Non-pigmented ciliary epithelial cell (primary cell): ENCODE results near the gene CFAP92.

Source experiments
- DNase-seq: peaks from one replicate; pipeline ENCODE4 v3.0.0-alpha.2; 2010; ENCODE audit warnings: low read depth

Gene CFAP92, protein sequence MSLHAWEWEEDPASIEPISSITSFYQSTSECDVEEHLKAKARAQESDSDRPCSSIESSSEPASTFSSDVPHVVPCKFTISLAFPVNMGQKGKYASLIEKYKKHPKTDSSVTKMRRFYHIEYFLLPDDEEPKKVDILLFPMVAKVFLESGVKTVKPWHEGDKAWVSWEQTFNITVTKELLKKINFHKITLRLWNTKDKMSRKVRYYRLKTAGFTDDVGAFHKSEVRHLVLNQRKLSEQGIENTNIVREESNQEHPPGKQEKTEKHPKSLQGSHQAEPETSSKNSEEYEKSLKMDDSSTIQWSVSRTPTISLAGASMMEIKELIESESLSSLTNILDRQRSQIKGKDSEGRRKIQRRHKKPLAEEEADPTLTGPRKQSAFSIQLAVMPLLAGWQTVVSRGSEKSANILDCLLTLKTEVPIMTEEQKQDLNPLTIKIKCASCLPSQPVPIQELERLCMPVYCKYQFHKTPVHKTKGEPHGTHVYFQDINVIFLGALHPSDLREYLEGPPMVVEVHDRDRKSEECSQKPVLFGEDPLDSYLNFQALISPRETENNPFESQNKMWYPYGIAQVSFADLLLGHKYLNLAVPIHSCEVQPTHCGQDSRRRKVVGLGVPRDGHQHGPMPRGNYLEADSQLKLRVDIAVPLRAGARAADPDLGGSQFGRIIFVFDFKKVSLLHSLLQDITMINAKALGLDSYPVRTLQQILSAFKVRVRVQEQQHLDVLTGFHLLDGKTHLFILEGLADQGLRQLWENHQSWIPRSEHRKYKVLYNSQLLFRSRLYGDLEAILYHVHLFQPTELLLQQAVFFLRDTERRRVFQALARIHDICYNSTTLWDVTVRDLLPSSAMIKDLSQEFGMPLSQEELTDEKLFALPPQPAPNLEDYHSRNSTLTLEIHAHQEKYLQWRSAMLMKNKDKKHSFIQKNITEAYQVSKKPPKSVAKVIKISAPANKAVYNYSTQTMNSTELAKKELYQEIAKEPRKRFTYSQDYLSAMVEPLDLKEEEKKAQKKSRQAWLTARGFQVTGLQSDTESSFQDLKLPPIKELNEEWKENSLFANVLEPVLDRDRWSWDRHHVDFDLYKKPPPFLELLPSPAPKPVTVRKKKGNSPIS

DNA sequence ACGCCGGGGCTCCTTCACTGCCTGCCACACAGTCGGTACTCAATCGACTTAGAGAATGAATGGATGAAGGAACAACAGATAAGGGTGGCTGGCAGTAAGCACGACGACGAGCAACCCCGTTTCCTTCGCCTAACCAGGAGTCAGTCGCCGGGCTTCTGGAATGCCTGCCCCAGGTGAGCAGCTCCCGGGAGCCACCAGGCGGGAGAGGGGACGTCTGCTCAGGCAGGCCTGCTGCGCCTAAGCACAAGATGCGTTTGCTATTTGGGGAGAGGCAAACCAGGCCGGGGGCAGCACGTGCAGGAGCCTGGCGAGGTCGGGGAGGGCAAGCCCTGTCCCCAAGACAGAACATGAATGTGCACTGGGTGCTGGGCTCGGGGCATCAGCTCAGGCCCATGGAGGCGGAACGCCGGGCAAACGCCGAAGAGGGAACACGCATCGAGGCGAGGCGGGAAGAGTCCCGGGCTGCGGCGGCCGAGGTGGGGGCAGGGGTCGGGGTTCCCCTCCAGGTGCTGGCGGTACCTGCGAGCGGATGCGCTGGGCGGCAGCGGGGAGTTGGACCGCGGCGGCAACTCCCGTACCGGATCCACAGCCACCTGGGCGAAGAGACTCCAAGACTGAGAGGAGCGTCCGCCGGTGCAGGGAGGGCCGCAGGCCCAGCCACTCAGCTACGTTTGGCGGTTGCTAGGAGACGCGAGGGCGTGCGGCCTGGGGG, at the start of gene CFAP92:
TSS of gene CFAP92 (minus strand) at position 616 of the 712 bp plus-strand sequence. CDS start 772 bp downstream, outside the sequence.
- DNase-seq = peak; percentile 5

DNA sequence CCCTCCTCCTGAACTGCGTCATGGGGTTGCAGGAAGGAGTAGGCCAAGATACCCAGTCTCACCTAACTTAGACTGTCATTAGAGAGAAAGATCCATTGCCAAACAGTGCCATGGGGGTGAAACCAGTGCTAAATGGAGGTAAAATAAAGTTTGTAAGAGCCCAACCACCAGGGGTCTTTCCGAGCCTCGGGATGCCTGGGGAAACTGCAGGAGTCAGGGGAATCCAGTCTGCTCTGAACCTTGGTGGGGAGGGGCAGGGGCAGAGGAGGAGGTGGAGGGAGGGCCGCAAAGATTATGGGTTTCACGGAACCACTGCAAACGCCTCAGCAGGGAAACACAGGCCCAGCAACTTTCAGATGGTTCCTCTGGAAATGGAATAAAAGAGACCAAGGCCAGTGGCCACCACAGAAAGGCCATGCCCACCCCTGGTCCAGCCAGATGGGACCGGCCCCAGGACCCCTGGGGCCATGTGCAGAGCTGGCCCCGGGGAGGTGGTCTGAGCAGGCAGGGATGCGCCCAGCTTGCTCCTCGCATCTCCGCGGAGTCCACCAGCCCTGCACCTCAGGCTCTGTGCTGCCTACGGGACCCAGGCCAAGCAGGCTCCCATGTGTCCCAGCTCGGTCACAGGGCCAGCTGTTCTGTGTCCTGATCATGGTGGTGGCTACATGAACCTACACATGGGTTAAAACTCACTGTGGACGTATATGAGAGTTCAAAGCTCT, 46.9 kb upstream of the CFAP92 start:
- DNase-seq = no peak

GRCh38 chr3:129040039-129040336, 46.1 kb upstream of the CFAP92 start:
- DNase-seq = no peak

DNA sequence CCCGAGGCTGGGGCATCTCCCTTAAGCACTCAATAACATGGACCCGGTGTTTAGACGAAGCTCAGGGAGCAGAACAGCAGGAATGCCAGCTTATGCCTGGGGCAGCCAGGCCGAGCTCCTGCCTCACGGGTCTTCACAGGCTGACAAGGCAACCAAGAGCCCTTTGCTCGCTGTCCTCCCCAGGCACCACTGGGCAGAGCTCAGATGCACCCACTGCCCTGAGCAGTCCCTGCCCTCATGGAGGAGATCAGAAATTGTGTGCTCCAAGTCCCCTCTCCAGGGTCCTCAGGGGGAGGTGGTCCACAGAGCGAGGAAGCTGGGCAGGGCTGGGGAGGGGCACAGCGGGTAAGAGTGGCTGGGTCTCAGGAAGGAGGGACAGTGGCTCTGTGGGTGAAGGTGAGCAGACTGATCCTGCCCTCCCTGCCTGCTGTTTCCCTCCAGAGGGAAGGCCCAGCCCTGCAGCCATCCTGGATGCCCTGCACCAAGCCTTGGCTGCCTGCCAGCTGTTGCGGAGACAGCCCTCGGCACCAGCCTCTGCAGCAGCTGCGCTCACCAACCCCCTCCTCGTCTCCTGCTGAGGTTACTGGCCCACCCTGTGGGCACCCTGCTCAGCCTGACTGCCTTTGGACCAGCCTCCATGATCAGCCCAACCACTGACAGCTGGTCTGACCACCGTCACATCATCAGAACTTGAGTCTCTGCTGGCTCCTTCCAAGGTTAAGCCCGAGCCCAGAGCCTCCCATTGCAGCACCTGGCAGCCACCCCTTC, 45.6 kb upstream of the CFAP92 start:
- no peak for DNase-seq

DNA sequence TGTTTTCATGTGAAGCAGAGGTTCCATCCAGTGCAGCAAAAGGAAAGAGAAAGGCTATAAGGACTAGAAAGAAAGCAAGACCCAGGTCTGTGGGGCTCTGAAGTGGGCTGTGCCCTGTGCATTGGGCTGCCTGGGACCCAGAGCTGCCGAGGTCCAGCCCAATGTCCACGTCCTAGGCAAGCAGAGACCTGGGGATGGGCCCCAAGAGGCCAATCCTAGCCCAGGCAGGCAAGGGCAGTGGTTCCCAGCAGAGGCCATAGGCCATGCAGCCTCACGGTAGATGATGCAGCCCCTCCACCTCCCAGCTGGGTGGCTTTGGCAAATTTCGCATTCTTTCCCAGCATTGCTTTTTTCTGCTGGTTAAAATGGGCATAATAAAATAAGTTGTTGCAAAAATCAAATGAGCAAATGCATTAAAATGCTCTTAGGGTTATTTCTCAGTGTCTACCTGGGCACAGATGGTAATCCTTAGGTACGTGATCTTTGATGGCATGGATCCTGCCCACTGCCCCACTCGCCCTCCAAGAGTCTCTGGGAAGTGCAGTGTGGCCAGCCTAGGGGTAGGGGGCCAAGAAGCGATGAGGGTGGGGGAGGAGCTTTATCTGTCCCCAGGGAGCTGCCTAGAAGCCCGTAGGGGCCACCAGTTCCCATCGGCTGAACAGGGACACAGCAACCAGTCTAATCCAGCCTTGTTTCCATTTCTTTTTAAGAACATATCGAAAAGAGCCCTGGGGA, 44.4 kb upstream of the CFAP92 start:
- no peak for DNase-seq

DNA sequence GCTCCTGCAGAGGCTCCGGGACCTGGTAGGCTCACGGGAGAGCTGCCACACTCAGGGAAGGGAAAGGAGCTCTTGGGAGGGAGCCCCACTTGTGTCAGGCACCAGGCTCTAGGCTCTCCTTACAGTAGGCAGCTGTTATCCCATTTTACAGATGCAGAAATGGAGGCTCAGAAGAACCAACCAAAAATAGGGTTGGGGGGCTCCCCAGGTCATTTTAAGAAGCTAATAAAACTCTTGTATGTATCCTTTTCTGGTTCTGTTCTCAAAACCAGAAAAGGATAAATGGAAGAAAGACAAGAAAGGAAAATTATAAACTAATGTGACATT, 43.2 kb upstream of the CFAP92 start:
- DNase-seq = no peak

- no peak for DNase-seq
These were observed 42.6 kb upstream of the CFAP92 start for GRCh38 chr3:129036222-129037092.

DNA sequence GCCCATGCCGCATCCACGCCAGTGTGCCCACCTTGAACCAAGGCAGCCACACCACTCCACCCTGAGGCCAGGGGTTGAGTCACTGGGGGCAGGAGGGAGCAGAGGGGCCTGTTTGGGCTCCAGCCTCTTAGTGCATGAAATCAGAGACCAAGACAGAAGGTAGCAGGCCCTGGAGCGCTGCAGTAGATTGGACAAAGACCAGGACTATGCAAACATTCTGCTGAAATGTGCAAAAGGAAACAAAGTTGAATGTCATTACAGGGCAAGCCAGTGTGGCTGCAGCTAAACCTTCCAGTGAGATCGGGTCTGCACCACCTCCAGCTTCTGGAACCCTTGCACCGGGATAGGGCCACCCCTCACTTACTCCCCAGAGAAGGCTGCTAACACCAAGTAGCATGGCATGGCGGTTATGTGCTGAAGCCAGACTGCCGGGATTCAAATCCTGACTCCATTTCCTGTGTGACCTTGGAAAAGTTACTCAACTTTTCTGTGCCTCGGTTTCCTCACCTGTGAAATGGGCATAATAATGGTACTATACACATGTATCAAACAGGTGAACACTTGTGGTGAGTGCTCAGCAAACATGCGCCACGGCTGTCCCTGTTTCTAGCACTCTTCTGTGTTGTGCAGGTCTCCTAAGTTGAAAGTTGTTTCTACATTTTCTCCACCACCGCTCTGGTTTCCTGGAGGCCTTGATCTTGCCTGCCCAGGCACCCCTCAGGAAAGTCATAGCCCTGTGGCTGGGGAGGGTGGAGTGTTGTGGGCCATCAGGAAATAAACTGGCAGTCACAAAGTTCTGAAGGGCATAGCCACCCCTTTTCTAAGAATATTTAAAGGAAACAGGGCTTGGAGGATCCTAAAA, 41.7 kb upstream of the CFAP92 start:
- DNase-seq = no peak

DNA sequence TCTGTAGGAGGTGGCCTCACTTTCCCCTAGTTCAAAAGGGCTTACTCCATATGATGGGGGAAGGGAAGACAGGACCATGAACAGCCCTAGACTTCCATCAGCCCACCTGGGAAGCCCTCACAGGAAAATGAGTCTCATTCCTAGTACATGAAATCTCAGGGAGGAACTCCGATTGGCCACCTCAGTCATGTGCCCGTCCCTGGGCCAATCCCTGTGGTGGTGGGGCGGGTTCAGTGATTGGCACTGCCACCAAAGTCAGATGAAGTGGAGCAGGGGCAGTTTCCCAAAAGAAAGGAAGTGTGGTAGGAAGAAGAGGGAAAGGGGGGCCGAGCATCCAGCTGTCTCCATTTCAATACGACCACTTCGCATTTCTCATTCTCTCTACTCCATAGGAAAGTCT, 40.8 kb upstream of the CFAP92 start:
- no peak for DNase-seq

- DNase-seq = no peak
These were observed 39.9 kb upstream of the CFAP92 start for GRCh38 chr3:129033633-129034321.

- DNase-seq = no peak
These were observed 39.3 kb upstream of the CFAP92 start for GRCh38 chr3:129033151-129033550.

- no peak for DNase-seq
These were observed 38.8 kb upstream of the CFAP92 start for GRCh38 chr3:129032716-129033115.

DNA sequence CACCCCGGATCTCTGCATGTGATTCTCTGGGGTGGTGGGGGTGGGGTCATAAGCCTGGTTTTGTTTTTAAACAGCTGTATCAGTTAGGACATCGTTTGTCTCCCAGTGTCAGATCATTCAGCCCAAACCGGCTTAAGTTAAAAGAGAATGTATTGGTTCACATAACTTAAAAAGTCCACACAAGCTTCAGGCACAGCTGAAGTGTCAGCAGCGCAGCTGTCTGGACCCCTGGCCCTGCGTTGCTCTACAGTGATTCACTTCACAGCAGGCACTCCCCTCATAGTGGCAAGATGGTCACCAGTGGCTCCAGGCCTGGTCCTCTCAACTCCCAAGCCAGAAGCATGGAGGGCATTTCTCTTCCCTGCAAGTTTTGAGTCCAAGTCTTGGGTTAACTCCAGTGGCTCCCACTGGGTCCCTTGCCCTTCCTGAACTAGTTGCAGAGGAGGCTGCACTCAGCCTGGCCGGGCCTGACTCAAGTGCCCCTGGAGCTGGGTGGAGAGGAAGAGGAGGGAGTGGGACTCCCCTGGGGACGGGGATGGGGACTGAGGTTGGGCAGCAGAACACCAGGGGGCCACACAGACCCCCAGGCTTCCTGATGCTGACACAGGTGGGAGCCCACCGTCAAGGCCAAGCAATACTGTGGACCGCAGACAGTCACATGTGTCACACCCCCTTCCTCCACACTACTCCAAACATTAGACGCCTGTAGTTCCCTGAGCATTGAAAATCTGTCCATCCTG, 37.8 kb upstream of the CFAP92 start:
- DNase-seq = no peak

DNA sequence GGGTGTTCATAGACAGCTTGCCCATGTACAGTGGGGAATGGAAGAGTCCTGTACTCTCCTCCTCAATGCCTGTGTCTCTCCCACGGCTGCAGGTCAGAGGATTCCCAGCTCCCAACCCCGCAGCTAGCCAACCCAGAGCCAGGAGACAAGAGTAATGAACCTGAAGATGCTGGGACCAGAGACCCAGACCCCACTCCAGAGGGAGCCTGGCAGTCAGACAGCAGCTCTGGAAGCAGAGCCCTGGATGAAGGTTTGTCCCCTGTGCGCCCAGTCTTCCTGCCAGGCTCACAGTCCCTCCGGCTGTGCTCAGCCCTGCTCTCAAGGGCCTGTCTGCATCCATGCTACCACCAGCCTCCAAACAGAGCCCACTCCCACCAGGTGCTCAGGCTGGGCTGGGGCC, 36.7 kb upstream of the CFAP92 start:
- DNase-seq = no peak

DNA sequence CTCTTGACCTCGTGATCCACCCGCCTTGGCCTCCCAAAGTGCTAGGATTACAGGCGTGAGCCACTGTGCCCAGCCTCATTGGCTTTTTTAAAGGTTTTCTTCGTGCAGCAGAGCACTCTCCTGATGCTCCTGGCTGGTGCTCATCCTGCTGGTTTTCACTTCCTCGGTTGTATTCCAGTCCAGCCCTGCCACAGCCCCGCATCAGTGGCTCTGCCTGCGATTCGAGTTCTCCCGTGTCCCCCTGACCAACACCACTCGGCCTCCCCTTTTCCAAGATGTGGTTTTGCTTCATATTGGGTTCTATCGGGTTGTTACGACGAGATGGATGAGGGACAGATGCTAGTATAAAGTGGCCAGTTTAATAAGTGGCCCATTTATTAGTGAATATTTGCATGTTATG, 35.0 kb upstream of the CFAP92 start:
- no peak for DNase-seq

- no peak for DNase-seq
These were observed 33.6 kb upstream of the CFAP92 start for GRCh38 chr3:129027544-129027880.
